Body of pancreas (tissue), 4 donors: ENCODE data around the gene KLHL22.

Experiments used
- CTCF ChIP-seq, 7 experiments: fragments of 450-650 bp in 4 of 7; fragments of 200-600 bp in 3 of 7; sonication (generic) in 3 of 7; IDR thresholded peaks; one replicate each; pipeline ENCODE4 v1.5.1; 2016 to 2019; ENCODE audit warnings: antibody characterized with exemption in 7 of 7
- POLR2A ChIP-seq, 3 donors: fragments of 450-650 bp; IDR thresholded peaks; one replicate each; pipeline ENCODE4 v1.6.1; 2016; ENCODE audit warnings: antibody characterized with exemption in 3 of 3, mild to moderate bottlenecking in 2 of 3

DNA sequence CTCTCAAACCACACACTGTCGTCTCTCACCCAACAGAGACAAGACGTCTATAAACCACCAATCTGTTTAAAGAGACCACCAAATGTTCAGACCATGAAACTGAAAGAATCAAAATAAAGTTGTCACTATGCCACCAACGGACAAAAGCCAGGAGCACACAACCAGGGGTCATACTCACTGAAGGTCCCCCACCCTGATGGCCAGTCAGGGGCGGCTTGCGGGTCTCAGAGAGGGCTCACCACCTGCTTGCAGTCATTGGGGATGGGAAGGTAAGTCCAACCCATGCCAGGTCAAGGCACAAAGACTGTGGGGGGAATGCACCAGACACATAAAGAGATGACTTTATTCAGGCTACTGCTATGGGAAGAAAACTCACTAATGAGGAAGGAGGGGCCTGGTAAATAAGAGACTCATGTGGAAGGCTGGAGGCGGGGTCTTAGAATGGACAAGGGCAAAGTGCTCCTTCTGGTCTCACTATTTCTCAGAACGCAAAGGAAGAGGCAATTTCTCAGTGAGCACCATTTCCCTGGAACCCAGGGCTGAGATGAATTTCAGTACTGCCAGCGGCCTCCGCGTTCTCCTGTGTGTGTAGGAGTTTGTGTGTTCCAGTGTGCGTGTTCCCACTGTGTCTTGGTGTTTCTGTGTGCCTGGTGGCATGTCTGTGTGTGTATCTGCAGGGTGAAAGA lies 75.3 kb downstream of the KLHL22 start:
- no peak for TF ChIP-seq POLR2A (IDR thresholded peaks at IDR 0.05)
- TF ChIP-seq CTCF (IDR thresholded peaks at IDR 0.05) = no peak
